GM21528 (cell line): ENCODE results near the gene LCOR.
"Not testable (repeated sequence)": the region's sequence is repeated elsewhere in the genome, so short reads cannot be mapped to it uniquely, and the experiment has no call there.

Experiments used
- ATAC-seq: cut with Tn5 transposase; IDR thresholded peaks from one replicate; pipeline ENCODE4 v1.9.1; 2021; ENCODE audit warnings: mild to moderate bottlenecking, moderate library complexity; ENCODE audit not compliant: unreplicated experiment, low FRiP score

Gene LCOR

GRCh38 chr10:96924861-96925260, 92.8 kb downstream of the LCOR start:
- no peak for ATAC-seq

GRCh38 chr10:96930469-96930868, 98.4 kb downstream of the LCOR start:
- ATAC-seq = no peak

GRCh38 chr10:96935148-96935547, 103.0 kb downstream of the LCOR start:
- ATAC-seq = no peak

- ATAC-seq = no peak
Measured at GRCh38 chr10:96935810-96936209, 103.7 kb downstream of the LCOR start.

GRCh38 chr10:96943161-96943560, 111.1 kb downstream of the LCOR start:
- not testable (repeated sequence) for ATAC-seq

GRCh38 chr10:96947036-96947435, 114.9 kb downstream of the LCOR start:
- no peak for ATAC-seq

- no peak for ATAC-seq
Measured at GRCh38 chr10:96949039-96949683, 117.1 kb downstream of the LCOR start.

GRCh38 chr10:96951954-96952353, 119.9 kb downstream of the LCOR start:
- ATAC-seq = no peak

- no peak for ATAC-seq
Measured at GRCh38 chr10:96955794-96956193, 123.7 kb downstream of the LCOR start.

GRCh38 chr10:96958071-96958470, 126.0 kb downstream of the LCOR start:
- no peak for ATAC-seq

- ATAC-seq = no peak
Measured at GRCh38 chr10:96959733-96960132, 127.6 kb downstream of the LCOR start.

GRCh38 chr10:96960872-96961271, 128.8 kb downstream of the LCOR start:
- no peak for ATAC-seq

GRCh38 chr10:96964131-96964530, 132.0 kb downstream of the LCOR start:
- ATAC-seq = no peak

GRCh38 chr10:96967847-96968246, 135.7 kb downstream of the LCOR start:
- ATAC-seq = no peak

- ATAC-seq = no peak
Measured at GRCh38 chr10:96968682-96969423, 136.8 kb downstream of the LCOR start.

- no peak for ATAC-seq
Measured at GRCh38 chr10:96971324-96971723, 139.2 kb downstream of the LCOR start.

- ATAC-seq = no peak
Measured at GRCh38 chr10:96972264-96972663, 140.2 kb downstream of the LCOR start.

- ATAC-seq = no peak
Measured at GRCh38 chr10:96973809-96974747, 142.0 kb downstream of the LCOR start.

- no peak for ATAC-seq
Measured at GRCh38 chr10:96975136-96975535, 143.0 kb downstream of the LCOR start.

- ATAC-seq = peak; percentile 74
Measured at GRCh38 chr10:96978621-96979154, 146.6 kb downstream of the LCOR start.
